Heart left ventricle (tissue), 16 donors: Measurements from ENCODE around the gene IPMK. TPM values are rescaled to one million over a fixed set of nuclear protein-coding genes. Genes with fewer than 3 reads are reported as not detected.
"Not testable (repeated sequence)": the region's sequence is repeated elsewhere in the genome, so short reads cannot be mapped to it uniquely, and the experiment has no call there.

Experiments
- ATAC-seq, 4 donors: fragments of 200-7000 bp; cut with Tn5 transposase; one replicate each; pipeline ENCODE4 v1.9.1; 2020 to 2022; ENCODE audit warnings: moderate library complexity in 4 of 4, mild to moderate bottlenecking in 3 of 4, moderate number of reproducible peaks in 1 of 4
- DNase-seq, 5 donors: peaks; one replicate each; pipeline ENCODE4 v3.0.0-alpha.2; 2020
- H3K27ac ChIP-seq, 12 donors: fragments of 200-600 bp; sonication (generic) in 4 of 12; one replicate each; pipeline versions ENCODE4 v1.5.0 to v1.8.0; 2016 to 2022; ENCODE audit warnings: mild to moderate bottlenecking in 2 of 12
- H3K27me3 ChIP-seq, 9 donors: fragments of 200-600 bp; sonication (generic) in 2 of 9; one replicate each; pipeline versions ENCODE4 v1.5.1 to v1.8.0; 2016 to 2022; ENCODE audit warnings: mild to moderate bottlenecking in 3 of 9
- H3K36me3 ChIP-seq, 9 donors: fragments of 200-600 bp; sonication (generic) in 2 of 9; one replicate each; pipeline versions ENCODE4 v1.5.0 to v1.8.0; 2018 to 2022; ENCODE audit warnings: mild to moderate bottlenecking in 2 of 9
- H3K4me1 ChIP-seq, 12 donors: fragments of 200-600 bp; sonication (generic) in 4 of 12; one replicate each; pipeline versions ENCODE4 v1.5.0 to v1.8.0; 2016 to 2022; ENCODE audit warnings: mild to moderate bottlenecking in 3 of 12
- H3K4me3 ChIP-seq, 12 donors: fragments of 200-600 bp; sonication (generic) in 4 of 12; one replicate each; pipeline versions ENCODE4 v1.5.0 to v1.8.0; 2017 to 2022; ENCODE audit warnings: mild to moderate bottlenecking in 9 of 12, moderate library complexity in 4 of 12
- H3K9me3 ChIP-seq, 12 donors: fragments of 200-600 bp; sonication (generic) in 4 of 12; one replicate each; pipeline versions ENCODE4 v1.5.0 to v1.8.0; 2016 to 2022; ENCODE audit warnings: mild to moderate bottlenecking in 1 of 12
- POLR2A ChIP-seq, 2 donors: fragments of 450-650 bp; IDR thresholded peaks; one replicate each; pipeline ENCODE4 v1.6.1; 2017; ENCODE audit warnings: antibody characterized with exemption in 2 of 2, mild to moderate bottlenecking in 2 of 2, moderate library complexity in 2 of 2
- WGBS, 4 donors: extraction: QIAGEN DNeasy Blood & Tissue Kit in 2 of 4; methylation state at CpG; one replicate each; pipeline versions ENCODE4 v1.1.5 to v1.1.7; 2013 to 2018; 5-methylcytosine and 5-hydroxymethylcytosine counted together
- intact Hi-C, 10 donors: fragments of 100-400 bp; cut with DNase I; formaldehyde crosslinking; loops; one replicate each; pipeline versions ENCODE4 v1.11.1 to v1.14.2; 2022
- polyA plus RNA-seq, 2 donors: library from polyadenylated mRNA; stranded (reverse); fragments of 200-250 nt; gene quantifications; one replicate each; pipeline ENCODE4 v1.2.3, GENCODE V29; 2013
- total RNA-seq, 9 donors: library from RNA; depleted of rRNA in 2 of 9; stranded (reverse); fragments of >200 nt in 2 of 9; fragmentation: NEBNext Ultra II Directional in 3 of 9; extraction: Animal tissue kit (Norgen Biotek cat#: 25700) in 3 of 9; gene quantifications; one replicate each; pipeline versions ENCODE4 v1.1.0 to v1.2.4, GENCODE V29; 2016 to 2023
- TF ChIP-seq, protein P1 (sequence below), 12 donors: fragments of 200-600 bp; sonication (generic) in 4 of 12; IDR thresholded peaks; one replicate each; pipeline versions ENCODE4 v1.5.0 to v1.8.0; 2018 to 2022; ENCODE audit warnings: antibody characterized with exemption in 12 of 12, mild to moderate bottlenecking in 5 of 12
- donor health status: ischemic (EF 13 %, LVEDD 7.1; RV severe dilation, severe dysfunction).
- donor health status: healthy with polysubstance abuse.
- donor health status: DM: no; HTN: yes; CAD: no.
- donor health status: DM: no; HTN: no; CAD: no.
- donor health status: ischemic (EF 25% LVEDD 6.9; RV normal size, moderate dysfunction).
- donor health status: ischemic (EF 25% LVEDD 5.7; RV mildly dilated, moderate dysfunction).
- donor health status: healthy.
- donor health status: DM: yes; HTN: yes; CAD: no.
- donor health status: ischemic (EF 35%, LVEDD 5.7; RV mildly dilated, moderate dysfunction).
- donor health status: nonischemic (EF 11% LVEDD 7.7; RV severe dilation, severe dysfunction).
- donor health status: DM: yes; HTN: yes; CAD: no.
- donor health status: PGD.
- donor health status: ischemic (EF 29% LVEDD 5.4; RV normal size, mild dysfunction).
- donor health status: nonischemic (EF 23%, LVEDD 6.1; RV moderate dilation, normal function).

The IPMK gene
- total and polyA plus RNA-seq, 11 donors = 0.95 to 4.2 (median 2.4) TPM

DNA sequence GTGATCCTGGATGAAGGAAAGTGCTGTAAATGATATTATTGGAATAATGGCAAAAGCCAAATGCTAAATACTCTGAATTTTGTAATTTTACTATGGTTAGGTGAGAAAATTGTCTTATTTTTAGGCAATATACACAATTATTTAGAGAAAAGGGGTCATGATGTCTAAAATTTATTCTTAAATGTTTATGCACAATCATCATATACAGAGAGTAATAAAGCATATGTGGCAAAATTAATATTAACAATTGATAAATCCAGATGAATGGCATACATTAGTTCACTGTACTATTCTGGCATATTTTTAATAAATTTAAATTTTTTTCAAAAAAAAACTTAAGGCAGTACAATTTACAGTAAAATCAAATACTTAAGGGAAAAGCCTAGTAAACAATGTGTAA is 7.4 kb downstream of the IPMK start:
- Histone ChIP-seq H3K27me3 (no peaks in the 10 kb centered on the region), H3K36me3 (no peaks in the 10 kb centered on the region), H3K27ac (no peak overlapping the region), H3K4me3 (no peak overlapping the region), H3K9me3 (no peaks in the 10 kb centered on the region), H3K4me1 (peaks cover 0 to 31% (median 7%) of the 10 kb centered on the region in 12 donors)
- TF ChIP-seq POLR2A (IDR thresholded peaks at IDR 0.05) = no peak
- TF ChIP-seq, protein P1, sequence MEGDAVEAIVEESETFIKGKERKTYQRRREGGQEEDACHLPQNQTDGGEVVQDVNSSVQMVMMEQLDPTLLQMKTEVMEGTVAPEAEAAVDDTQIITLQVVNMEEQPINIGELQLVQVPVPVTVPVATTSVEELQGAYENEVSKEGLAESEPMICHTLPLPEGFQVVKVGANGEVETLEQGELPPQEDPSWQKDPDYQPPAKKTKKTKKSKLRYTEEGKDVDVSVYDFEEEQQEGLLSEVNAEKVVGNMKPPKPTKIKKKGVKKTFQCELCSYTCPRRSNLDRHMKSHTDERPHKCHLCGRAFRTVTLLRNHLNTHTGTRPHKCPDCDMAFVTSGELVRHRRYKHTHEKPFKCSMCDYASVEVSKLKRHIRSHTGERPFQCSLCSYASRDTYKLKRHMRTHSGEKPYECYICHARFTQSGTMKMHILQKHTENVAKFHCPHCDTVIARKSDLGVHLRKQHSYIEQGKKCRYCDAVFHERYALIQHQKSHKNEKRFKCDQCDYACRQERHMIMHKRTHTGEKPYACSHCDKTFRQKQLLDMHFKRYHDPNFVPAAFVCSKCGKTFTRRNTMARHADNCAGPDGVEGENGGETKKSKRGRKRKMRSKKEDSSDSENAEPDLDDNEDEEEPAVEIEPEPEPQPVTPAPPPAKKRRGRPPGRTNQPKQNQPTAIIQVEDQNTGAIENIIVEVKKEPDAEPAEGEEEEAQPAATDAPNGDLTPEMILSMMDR (IDR thresholded peaks at IDR 0.05) = no peak
- intact Hi-C loops = loop anchor here in 2 of 10 donors (10.0 kb wide), 2 partner anchors 46 to 124 kb away; partner anchors contain the start of gene TFAM (in 1 of the 2)
- ATAC-seq (no peak), DNase-seq (no peak)

DNA sequence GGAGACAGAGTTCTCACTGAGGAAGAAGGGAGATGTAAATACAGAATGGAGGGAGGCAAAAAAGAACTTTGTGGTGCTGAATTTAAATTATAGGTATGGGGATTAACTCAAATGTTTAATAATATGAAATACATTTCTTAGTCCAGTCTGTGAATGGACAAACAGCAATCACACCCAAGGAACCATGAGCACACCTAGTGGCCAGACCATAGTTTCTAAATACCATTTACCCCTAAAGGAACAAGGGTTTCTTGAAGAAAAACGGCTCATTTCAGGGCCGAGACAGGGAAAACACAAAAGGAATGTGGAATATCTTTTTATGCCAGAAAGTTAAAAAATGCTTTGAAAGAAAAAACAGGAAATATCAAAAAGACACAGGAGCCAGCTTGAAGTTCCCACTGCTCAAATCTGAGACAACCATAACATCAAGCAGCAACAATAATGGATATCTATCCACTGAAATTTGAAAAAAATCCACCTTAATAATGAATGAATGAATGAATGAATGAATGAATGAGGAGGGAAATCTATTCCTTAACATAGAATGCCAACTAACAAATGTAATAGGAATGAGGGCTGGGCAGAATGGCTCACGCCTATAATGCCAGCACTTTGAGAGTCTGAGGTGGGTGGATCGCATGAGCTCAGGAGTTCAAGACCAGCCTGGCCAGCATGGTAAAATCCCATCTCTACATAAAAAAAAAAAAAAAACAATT is 8.6 kb downstream of the IPMK start:
- Histone ChIP-seq H3K36me3 (no peaks in the 10 kb centered on the region), H3K4me1 (peaks cover 0 to 19% (median 0%) of the 10 kb centered on the region in 12 donors), H3K9me3 (no peaks in the 10 kb centered on the region), H3K4me3 (no peak overlapping the region), H3K27ac (no peak overlapping the region), H3K27me3 (no peaks in the 10 kb centered on the region)
- TF ChIP-seq POLR2A (IDR thresholded peaks at IDR 0.05) = no peak
- TF ChIP-seq, protein P1 (IDR thresholded peaks at IDR 0.05) = no peak
- 91 to 95% (median 93%) methylated on average over 4 of the region's 4 CpGs for WGBS, 4 donors
- ATAC-seq (no peak), DNase-seq (no peak)
- intact Hi-C loops = no loop called here

DNA sequence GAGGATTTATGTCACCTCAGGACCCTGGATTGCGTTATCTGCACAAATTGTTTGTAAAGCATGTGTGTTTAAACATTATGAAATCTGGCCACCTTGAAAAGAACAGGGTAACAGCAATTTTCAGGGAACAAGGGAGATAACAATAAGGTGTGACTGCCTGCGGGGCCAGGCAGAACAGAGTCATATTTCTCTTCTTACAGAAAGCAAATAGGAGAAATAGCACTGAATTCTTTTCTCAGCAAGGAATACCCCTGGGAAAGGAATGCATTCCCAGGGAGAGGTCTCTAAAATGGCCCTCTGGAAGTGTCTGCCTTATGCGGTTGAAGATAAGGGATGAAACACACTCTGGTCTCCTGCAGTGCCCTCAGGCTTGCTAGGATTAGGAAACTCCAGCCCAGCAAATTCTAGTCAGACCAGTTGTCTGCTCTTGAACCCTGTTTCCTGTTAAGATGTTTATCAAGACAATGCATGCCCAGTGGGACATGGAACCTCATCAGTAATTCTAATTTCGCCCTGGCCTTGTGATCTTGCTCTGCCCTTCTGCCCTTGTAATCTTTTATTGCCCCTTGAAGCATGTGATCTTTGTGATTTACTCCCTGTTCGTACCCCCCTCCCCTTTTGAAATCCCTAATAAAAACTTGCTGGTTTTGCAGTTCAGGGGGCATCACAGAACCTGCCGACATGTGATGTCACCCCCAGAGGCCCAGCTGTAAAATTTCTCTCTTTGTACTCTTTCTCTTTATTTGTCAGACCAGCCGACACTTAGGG is 11.5 kb downstream of the IPMK start:
- H3K4me1 ChIP-seq, DNase-seq, H3K27ac ChIP-seq, H3K4me3 ChIP-seq, H3K36me3 ChIP-seq, H3K27me3 ChIP-seq, ATAC-seq, H3K9me3 ChIP-seq, intact Hi-C loops: not testable (repeated sequence)
- 93 to 95% (median 93%) methylated on average over 7 of the region's 7 CpGs for WGBS, 4 donors

DNA sequence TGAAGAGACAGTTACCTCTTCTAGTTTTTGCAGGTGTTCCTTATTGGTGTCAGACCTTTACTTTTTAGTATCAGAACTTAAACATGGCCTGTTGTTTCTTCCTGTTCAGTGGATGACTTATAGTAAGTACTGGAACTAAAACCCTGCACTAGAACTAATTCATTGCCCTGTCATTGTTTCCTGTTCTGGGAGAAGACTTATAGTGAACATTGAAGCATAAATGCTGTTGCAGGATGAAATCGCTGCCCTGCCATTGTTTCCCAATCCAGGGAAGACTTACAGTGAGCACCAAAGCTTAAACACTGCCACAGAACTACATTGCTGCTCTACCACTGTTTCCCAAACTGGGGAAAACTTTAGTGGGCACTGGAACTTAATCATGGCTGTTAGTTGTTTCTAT is 13.1 kb downstream of the IPMK start:
- 41 to 100% (median 93%) methylated on average over 1 of the region's 1 CpG for WGBS, 4 donors
- H3K27ac ChIP-seq = no peak overlapping the region
- no peak for DNase-seq
- TF ChIP-seq POLR2A (IDR thresholded peaks at IDR 0.05) = no peak
- TF ChIP-seq, protein P1 (IDR thresholded peaks at IDR 0.05) = no peak
- intact Hi-C loops = no loop called here
- no peaks in the 10 kb centered on the region for H3K27me3 ChIP-seq
- no peaks in the 10 kb centered on the region for H3K4me1 ChIP-seq
- no peaks in the 10 kb centered on the region for H3K36me3 ChIP-seq
- no peak for ATAC-seq
- peaks cover 0 to 5% (median 0%) of the 10 kb centered on the region in 12 donors for H3K9me3 ChIP-seq
- H3K4me3 ChIP-seq = no peak overlapping the region
